H1 (cell line): ENCODE measurements around the gene STK11. TPM values are rescaled to one million over a fixed set of nuclear protein-coding genes. Genes with fewer than 3 reads are reported as not detected.

Experiments
- CBX5 ChIP-seq: fragments of 300-800, 300-1000 bp; sonication (generic); IDR thresholded peaks from 2 replicates; pipeline ENCODE4 v1.7.1; 2016; ENCODE audit warnings: antibody characterized with exemption, low read length, low read depth
- CREB1 ChIP-seq: IDR thresholded peaks from 2 replicates; pipeline ENCODE4 v1.6.1; 2012; ENCODE audit warnings: inconsistent platforms
- CTBP2 ChIP-seq: IDR thresholded peaks from 2 replicates; pipeline ENCODE4 v1.7.0; 2011; ENCODE audit warnings: borderline replicate concordance, mild to moderate bottlenecking, moderate library complexity, mixed read lengths, low read length; ENCODE audit not compliant: insufficient read depth, insufficient read length
- HDAC6 ChIP-seq: IDR thresholded peaks from one replicate; pipeline ENCODE4 v1.7.1; 2012; ENCODE audit warnings: low read depth, mild to moderate bottlenecking, inconsistent platforms, low read length, moderate library complexity
- RNF2 ChIP-seq: fragments of 200-900, 300-1000 bp; sonication (generic); IDR thresholded peaks from 2 replicates; pipeline ENCODE4 v1.7.1; 2016; ENCODE audit warnings: borderline replicate concordance, low read depth, mild to moderate bottlenecking, antibody characterized with exemption, low read length; ENCODE audit not compliant: poor library complexity, severe bottlenecking; ENCODE audit errors: missing control alignments
- polyA plus RNA-seq, 7 experiments: library from polyadenylated mRNA; depleted of rRNA in 3 of 7; stranded (reverse) in 5 of 7; unstranded in 2 of 7; fragments of >200 nt in 5 of 7; fragments of 200-250 nt in 2 of 7; gene quantifications; 1 replicate in 5 of 7; 2 replicates in 1 of 7; 4 replicates in 1 of 7; pipeline versions ENCODE4 v1.2.1 to v1.2.3, GENCODE V29; 2011 to 2013; ENCODE audit warnings: missing spikeins in 2 of 7, mixed read lengths in 2 of 7
- total RNA-seq: library from RNA; stranded (reverse); fragmentation: NEBNext Ultra II Directional; extraction: Animal tissue kit (Norgen Biotek cat#: 25700); gene quantifications from 2 replicates; pipeline ENCODE4 v1.2.1, GENCODE V29; 2021

STK11 gene
- total and polyA plus RNA-seq, 2 of the 8 experiments (the other 6 are each of a cell fraction or from before 2014, with no cell fraction given): 45.3 to 70.7 TPM

- no peak for TF ChIP-seq CTBP2
- TF ChIP-seq CBX5: no peak
- TF ChIP-seq CREB1: no peak
- no peak for TF ChIP-seq HDAC6
- TF ChIP-seq RNF2: no peak
These were observed 8.1 kb downstream of the STK11 start (continued) for GRCh38 chr19:1213391-1214286.
